HG03378 (cell line): Measurements from ENCODE around the gene NYNRIN.
"Not testable (repeated sequence)": the region's sequence is repeated elsewhere in the genome, so short reads cannot be mapped to it uniquely, and the experiment has no call there.

ENCODE experiments used
- ATAC-seq: cut with Tn5 transposase; IDR thresholded peaks from one replicate; pipeline ENCODE4 v1.9.1; 2021; ENCODE audit warnings: mild to moderate bottlenecking, moderate library complexity; ENCODE audit not compliant: unreplicated experiment

NYNRIN gene

GRCh38 chr14:24442240-24443052 is 43.6 kb downstream of the NYNRIN start, which contains the start of gene SDR39U1:
TSS of gene SDR39U1 (minus strand) at chr14:24442776. CDS start at chr14:24442769, 7 bp downstream.
- peak; percentile 92 for ATAC-seq

DNA sequence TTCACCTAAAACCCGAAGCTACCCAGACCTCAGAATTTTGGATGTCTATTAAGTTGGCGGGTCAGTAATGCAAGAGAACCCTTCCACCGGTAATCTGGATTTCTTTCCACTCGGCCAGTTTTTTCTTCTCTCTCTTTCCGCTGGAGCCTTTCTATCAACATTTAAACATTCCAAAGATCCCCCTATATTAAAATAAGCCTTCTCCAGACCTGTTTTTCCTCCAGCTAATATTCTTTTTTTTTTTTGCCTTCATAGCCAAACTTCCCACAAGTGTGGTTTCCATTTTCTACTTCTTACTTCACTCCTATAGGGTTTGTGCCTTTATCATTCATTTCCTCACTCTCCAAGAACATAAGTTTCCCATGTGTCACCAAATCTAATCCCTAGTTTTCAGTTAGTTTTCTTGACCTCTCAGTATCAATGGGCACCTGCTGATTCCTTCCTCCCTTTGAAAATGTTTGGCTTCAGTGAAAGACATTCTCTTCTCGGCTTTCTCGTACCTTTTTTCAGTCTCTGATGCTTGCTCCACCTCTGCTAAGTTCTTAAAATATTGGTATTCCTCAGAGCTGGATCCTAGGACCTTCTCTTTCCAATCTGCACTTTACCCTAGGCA is 44.4 kb downstream of the NYNRIN start:
- no peak for ATAC-seq

GRCh38 chr14:24450828-24451227 is 52.0 kb downstream of the NYNRIN start:
- not testable (repeated sequence) for ATAC-seq

DNA sequence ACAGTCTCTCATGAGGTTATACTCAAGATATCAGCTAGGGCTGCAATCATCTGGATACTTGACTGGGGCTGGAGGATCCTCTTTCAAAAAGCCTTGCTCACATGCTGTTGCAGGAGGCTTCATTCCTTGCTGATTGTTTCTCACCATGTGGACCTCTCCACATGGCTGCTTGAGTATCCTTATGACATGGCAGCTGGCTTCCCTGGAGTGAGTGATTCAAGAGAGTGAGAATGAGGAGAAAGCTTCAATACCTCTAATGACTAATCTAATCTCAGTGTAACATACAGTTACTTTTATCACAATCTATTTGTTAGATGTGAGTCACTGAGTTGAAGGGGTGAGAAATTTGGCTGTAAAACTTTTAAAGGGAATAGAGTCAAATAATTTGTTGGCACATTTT is 58.2 kb downstream of the NYNRIN start:
- no peak for ATAC-seq

- ATAC-seq = no peak
Observed at GRCh38 chr14:24458736-24459135, 59.9 kb downstream of the NYNRIN start.

DNA sequence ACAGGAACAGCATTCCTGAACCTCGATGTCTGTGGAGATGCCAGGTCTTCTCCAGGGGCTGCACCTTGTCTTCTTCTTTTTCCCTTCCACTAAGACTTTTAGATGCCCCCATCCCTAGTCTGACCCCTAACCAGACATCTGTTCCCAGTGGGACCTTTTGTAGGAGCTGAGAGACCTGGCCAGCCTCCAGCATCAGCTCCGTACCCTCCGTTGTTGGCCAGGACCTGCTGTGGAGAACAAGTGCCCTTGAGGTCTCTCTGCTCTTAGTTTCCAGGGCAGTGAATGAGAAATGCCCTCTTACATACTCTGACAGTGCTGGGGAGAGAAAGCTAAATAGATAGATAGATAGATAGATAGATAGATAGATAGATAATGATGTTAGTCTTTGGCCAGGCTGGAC is 60.5 kb downstream of the NYNRIN start:
- no peak for ATAC-seq

DNA sequence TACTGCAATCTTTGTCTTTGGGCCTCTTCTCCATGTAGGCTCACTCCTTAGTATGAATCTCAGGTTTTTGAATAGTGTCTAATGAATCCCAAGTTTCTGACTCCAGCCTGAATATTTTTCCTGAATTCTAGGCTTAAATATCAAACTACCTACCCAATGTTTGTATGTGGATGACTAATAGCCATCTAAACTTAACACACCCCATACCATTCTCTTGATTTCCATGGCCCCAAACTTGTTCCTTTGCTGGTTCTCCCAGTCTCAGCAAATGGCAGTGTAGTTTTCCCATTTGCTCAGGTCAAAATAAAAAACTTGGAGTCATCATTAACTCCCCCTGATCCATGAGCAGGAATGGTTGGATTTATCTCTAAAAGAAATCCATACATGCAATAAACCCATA is 62.5 kb downstream of the NYNRIN start:
- ATAC-seq = no peak

DNA sequence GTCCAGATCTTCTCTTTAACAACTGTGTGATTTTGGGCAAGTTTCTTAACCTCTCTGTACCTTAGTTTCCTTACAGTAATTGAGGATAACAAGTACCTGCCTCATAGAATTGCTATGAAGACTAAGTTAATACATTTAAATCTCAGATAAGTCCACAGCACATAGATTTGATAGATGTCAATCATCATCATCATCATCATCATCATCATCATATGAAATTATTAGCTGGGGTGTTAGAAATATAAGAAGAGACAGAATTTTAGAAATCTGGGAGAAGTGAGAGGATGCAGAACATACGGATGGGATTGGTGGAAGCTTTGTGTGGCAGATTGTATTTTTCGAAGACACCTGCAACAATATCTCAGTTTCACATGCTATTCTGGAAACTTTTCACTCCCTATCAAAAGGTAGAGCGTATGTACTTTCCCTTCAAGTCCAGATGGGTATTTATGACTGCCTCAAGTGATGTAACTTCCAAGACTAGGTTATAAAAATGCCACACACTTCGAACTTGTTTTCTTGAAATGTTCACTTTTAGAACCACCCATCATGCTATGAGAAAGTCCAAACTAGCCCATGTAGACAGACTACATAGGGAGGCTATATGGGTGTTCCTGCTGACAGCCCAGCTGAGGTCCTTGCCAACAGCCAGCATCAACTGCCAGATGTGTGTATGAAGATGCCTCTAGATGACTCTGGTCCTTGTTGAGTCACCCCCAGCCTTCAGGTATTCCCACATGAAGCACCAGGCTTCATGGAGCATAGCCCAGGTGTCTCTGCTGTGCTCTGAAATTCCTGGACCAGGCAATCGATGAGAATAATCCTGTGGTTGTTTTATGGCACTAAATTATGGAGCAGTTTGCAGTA is 64.4 kb downstream of the NYNRIN start:
- no peak for ATAC-seq

DNA sequence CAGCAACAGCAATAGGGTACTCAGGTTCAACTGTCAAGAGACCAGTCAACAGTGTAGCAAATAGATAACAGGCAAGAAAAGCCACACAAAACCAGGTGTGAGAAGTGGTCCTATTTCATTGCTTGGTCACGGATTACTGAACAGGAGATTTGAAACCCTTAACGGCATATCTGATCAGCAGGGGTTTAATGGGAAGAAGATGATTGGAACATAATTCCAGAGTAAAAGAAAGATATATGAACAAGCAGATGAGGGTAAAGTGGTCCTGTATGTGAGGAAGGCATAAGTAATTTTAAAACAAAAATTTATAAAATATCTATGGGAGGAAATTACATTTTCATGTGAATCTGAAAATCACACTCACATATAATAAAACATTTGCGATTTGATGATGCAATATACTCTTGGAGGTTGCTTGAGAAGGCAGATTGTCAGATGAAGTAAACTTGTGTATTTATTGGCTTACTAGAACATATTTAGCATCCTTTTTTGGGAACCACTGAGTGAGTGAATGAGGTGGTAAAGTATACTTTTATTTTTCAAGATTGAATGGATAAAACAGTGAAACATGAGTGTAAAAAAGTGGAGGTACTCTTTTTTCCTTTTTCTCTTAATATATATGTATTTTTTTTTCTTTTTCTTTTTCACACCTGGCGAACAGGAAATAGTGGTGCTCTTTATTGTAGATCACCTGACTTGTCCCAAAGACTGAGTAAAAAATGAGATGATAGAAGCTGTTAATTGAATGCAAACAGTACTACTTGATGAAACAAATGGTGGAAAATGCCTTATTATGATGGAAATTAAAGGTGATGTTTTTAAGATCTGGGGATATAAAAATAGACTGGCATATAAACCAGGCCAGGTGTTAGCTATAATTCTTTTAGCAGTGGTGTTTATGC is 65.3 kb downstream of the NYNRIN start:
- ATAC-seq = no peak

GRCh38 chr14:24465368-24465767 is 66.6 kb downstream of the NYNRIN start:
- ATAC-seq = no peak

GRCh38 chr14:24465805-24466204 is 67.0 kb downstream of the NYNRIN start:
- no peak for ATAC-seq
